ENCODE data around the gene INPP5F.

DNA sequence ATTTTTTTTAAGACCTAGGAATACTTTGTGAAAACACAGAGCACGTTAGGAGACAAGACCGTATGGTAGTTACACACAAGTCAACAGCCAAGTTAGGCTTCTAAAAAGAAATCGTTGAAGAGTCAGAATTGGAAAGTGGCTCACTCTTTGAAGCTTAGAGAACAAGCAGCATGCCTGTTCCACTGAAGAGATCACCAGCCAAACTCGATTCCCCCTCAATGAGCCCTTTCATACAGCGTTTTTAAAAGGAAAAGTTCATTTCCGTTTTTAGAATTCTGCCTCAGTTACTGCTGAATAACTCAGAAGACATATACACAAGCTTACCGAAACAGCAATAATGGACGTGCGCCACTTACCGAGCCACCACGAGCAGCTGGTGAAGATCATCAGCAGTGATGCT, 105.8 kb downstream of the INPP5F start:
- TF ChIP-seq EZH2 (IDR thresholded peaks at IDR 0.05; ENCODE audit: insufficient read depth, poor library complexity, severe bottlenecking) (no peak), EZH2phosphoT487 (IDR thresholded peaks at IDR 0.05; ENCODE audit: insufficient read depth, low read depth) (no peak)
